ENCODE measurements around the gene KRT81.

GRCh38 chr12:52261208-52261484 is 30.2 kb downstream of the KRT81 start:
- TF ChIP-seq CTCF (IDR thresholded peaks at IDR 0.05) (no peak), POLR2A (IDR thresholded peaks at IDR 0.05) (no peak)
